ENCODE measurements around the gene PLA2R1.

- TF ChIP-seq CTCF (IDR thresholded peaks at IDR 0.05) (no peak), EP300 (IDR thresholded peaks at IDR 0.05) (no peak), REST (IDR thresholded peaks at IDR 0.05) (no peak), JUN (IDR thresholded peaks at IDR 0.05) (no peak), JUNB (IDR thresholded peaks at IDR 0.05) (no peak), EHMT2 (IDR thresholded peaks at IDR 0.05; ENCODE audit: low read depth) (no peak), POLR2A (IDR thresholded peaks at IDR 0.05; ENCODE audit: low read length) (no peak), RAD21 (conservative IDR thresholded peaks at IDR 0.05 in 1 of 2, IDR thresholded peaks at IDR 0.05 in 1 of 2) (no peak), MYC (IDR thresholded peaks at IDR 0.05; ENCODE audit: borderline replicate concordance, low read length) (no peak)
These were observed 102.0 kb downstream of the PLA2R1 start for GRCh38 chr2:159960414-159960813.

Measured in A549 (cell line).